Stimulated activated CD8-positive, alpha-beta memory T cell treated with anti-CD3 and anti-CD28 coated beads, Interleukin-7, amount 100 ng/mL, for 1 hour (primary cell): Measurements from ENCODE around the gene MAPKAP1.

ENCODE experiments used
- DNase-seq, 2 donors: peaks; one replicate each; pipeline ENCODE4 v3.0.0-alpha.2; 2020; ENCODE audit warnings: low read depth in 2 of 2

Gene MAPKAP1

GRCh38 chr9:125513668-125514413 lies 193.2 kb downstream of the MAPKAP1 start:
- no peak for DNase-seq

GRCh38 chr9:125513303-125513667 lies 193.7 kb downstream of the MAPKAP1 start:
- no peak for DNase-seq

DNA sequence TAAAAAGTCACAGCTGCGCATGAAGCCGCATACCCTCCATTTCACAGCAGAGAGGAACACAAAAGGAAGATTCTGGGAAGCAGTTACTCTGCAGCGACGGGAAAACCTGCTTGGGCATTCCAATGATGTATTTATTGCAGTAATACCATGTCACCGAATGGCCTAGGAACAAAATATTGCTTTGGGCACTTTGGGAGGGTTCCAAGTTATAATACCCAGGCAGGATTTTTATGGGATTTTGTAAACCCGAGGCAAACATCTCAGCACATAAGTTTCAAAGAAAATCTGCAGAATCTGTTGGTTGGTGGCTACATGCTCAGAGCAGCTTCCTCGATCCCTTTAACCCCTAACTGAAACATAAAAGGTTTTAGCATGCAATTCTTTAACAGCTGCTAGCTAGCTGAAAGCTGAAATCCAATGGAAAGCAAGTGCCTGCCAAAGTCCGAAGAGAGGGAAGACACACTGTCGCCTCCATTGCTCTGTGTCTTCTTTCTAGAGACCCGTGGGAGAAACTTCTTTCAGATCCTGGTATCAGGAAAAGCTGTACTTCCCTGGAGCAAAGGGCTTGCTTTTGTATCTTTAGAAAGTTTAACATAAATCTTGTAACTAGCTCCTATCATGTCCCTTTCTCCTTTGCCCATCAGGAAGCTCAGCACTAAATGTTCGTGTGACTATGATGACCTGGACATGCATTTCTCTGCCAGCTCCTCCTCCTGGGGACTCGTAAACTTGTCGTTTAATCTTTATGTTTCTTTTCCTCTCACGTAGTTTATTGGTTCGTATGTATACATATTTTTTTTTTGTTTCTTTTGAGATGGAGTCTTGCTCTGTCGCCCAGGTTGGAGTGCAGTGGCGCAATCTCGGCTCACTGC lies 195.0 kb downstream of the MAPKAP1 start:
- DNase-seq, result no peak

GRCh38 chr9:125510980-125511379 lies 196.0 kb downstream of the MAPKAP1 start:
- DNase-seq, result no peak

DNA sequence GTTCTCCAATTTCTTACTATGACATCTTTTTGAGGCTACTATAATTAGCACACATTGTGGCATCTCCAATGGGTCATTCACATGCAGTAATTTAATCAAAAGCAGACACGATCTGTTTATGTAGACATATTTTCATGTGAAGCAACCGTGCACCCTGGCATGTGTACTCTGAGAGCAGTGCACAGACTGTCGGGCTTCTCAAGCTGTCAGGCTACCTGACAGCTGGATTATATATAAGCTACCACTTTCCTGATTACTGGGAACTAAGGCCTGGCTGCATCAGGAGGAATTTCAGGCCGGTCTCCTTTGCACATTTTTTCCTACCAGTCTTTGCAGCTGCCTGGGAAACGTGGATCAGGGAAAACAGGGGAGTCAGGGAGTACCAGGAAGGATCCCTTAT lies 197.5 kb downstream of the MAPKAP1 start:
- DNase-seq, result no peak

DNA sequence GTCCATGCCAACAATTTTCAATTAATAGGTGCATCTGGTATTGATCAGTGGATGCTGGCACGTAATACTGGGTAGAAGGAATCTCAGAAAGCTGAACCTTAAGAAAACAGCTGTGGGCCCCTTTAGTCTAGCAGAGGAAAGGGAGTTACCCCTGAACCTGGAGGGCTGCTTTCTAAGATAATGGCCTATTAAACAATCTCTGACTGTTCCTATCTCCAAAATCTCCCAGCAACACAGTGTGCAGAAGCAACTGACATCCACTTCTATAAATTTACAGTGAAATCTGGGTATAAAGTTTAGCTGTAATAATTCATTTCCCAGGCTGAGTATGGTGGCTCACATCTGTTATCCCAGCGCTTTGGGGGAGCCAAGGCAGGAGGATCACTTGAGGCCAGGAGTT lies 198.8 kb downstream of the MAPKAP1 start:
- no peak for DNase-seq

- no peak for DNase-seq
These were observed 199.8 kb downstream of the MAPKAP1 start for GRCh38 chr9:125507226-125507625.

DNA sequence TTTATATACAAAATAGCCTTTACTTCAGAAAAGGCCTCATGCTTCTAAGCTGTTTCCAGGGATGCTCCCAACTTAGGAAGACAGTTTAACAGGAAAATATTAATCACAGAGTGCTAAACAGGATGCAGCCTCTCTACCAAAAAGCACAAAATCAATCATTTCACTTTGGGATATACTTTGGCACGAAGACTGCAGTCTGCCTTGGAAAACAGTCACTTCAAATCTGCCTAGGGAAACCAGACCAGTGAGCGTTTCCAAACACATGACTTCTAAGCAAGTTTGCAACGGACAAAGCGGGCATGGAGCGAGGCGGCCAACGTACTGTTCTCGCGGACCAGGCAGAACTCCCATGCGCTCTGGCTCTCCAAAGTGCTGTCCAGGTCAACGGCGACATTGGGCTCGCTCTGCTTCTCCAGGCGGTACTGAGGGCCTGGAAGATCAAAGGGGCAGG lies 201.0 kb downstream of the MAPKAP1 start:
- no peak for DNase-seq

- DNase-seq, result no peak
These were observed 202.4 kb downstream of the MAPKAP1 start for GRCh38 chr9:125504616-125505015.

- no peak for DNase-seq
These were observed 209.1 kb downstream of the MAPKAP1 start for GRCh38 chr9:125497906-125498305.

- no peak for DNase-seq
These were observed 209.5 kb downstream of the MAPKAP1 start for GRCh38 chr9:125497478-125497877.

- no peak for DNase-seq
These were observed 210.6 kb downstream of the MAPKAP1 start for GRCh38 chr9:125496313-125496834.

- DNase-seq, result no peak
These were observed 211.6 kb downstream of the MAPKAP1 start for GRCh38 chr9:125495172-125496119.

GRCh38 chr9:125494653-125494915 lies 212.4 kb downstream of the MAPKAP1 start:
- no peak for DNase-seq

- no peak for DNase-seq
These were observed 212.9 kb downstream of the MAPKAP1 start for GRCh38 chr9:125493881-125494652.

GRCh38 chr9:125493384-125493783 lies 213.6 kb downstream of the MAPKAP1 start:
- DNase-seq, result no peak

DNA sequence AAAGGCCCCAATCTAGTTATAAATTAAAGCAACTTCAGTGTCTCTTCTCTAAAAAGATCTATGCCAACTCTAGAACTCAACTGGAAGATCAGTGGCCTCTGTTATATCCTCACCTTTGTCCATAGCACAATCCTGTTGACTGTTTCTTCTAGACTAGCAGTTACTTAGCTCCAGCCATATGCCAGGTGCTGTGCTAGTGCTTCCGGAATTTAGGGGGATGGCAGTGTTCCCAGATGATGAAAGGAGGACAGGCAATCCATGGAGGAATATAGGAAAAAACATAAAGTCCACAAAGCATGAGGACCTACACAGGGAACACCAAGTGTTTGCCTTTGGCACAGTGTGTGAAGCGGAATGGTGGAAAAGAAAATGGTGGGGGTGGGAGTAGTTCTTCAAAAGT lies 214.3 kb downstream of the MAPKAP1 start:
- no peak for DNase-seq

DNA sequence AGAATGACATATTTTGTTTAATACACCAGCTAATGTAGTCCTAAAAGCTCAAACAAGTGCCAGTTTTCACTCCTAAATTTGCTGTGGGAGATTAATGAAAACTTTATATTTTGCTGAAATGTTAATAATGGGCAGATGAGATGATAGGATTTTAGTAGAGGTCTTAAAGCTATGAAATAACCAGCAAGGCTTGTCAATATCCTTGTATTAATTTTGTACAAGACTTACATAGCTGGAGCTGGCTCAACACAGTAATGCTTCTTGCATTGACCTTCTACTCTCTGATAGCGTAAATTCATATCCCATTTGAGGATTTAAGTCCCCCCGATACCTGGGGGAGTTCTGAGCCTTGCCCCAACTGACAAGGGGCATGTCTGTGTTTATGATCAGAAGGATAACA lies 219.2 kb downstream of the MAPKAP1 start:
- no peak for DNase-seq

- no peak for DNase-seq
These were observed 220.4 kb downstream of the MAPKAP1 start for GRCh38 chr9:125486576-125486975.

DNA sequence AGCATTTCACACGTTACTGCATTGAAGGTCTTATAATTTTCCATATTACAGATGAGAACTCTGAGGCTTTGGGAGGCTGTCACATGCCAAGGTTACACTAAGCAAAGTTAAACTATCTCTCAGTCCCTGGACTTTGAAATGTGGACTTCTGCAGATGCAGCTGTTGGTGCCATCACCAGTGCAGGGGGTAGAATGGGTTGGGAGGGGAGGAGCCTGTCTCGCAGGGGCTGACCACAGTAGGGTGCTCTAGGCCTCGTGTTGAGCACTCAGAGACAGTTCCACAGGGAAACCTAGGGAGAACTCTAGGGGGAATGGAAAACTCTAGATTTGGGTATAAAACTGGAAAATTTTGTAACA lies 220.9 kb downstream of the MAPKAP1 start:
- no peak for DNase-seq

GRCh38 chr9:125485471-125486151 lies 221.4 kb downstream of the MAPKAP1 start:
- no peak for DNase-seq
